Common myeloid progenitor, CD34-positive (primary cell): ENCODE measurements around the gene IL10RA.
"Not testable (repeated sequence)": the region's sequence is repeated elsewhere in the genome, so short reads cannot be mapped to it uniquely, and the experiment has no call there.

Source experiments
- CTCF ChIA-PET: fragments of 350-600 bp; sonication (Branson Sonifier 250); formaldehyde crosslinking; loops from one replicate; lab custom pipeline; 2021; ENCODE audit warnings: antibody characterized with exemption; lab: Charles Lee
- POLR2A ChIA-PET: fragments of 350-600 bp; sonication (Branson Sonifier 250); formaldehyde crosslinking; loops from one replicate; lab custom pipeline; 2021; ENCODE audit warnings: antibody characterized with exemption; lab: Charles Lee
- DNase-seq, 3 donors: peaks; one replicate each; pipeline versions ENCODE4 v3.0.0 to v3.0.0-alpha.2; 2013
- H3K27ac ChIP-seq, 2 experiments: 1 replicate in 1 of 2; 2 replicates in 1 of 2; pipeline ENCODE4 v1.7.0; 2013; ENCODE audit warnings: inconsistent platforms in 2 of 2, low read length in 2 of 2, mild to moderate bottlenecking in 2 of 2, low read depth in 1 of 2, moderate library complexity in 1 of 2; ENCODE audit not compliant: severe bottlenecking in 2 of 2, insufficient read depth in 1 of 2, poor library complexity in 1 of 2
- H3K27me3 ChIP-seq, 5 experiments: replicated peaks in 2 of 5; 1 replicate in 3 of 5; 2 replicates in 2 of 5; pipeline versions ENCODE4 v1.6.1 to v1.7.0; 2013; ENCODE audit warnings: low read length in 4 of 5, mild to moderate bottlenecking in 2 of 5, moderate library complexity in 2 of 5, inconsistent platforms in 1 of 5; ENCODE audit not compliant: insufficient read depth in 5 of 5, control insufficient read depth in 4 of 5
- H3K36me3 ChIP-seq, 4 experiments: 1 replicate in 2 of 4; 2 replicates in 2 of 4; pipeline versions ENCODE4 v1.6.1 to v1.7.0; 2013; ENCODE audit warnings: low read length in 3 of 4, control low read depth in 1 of 4, mild to moderate bottlenecking in 1 of 4; ENCODE audit not compliant: control insufficient read depth in 4 of 4, insufficient read depth in 4 of 4
- H3K4me1 ChIP-seq, 4 experiments: 1 replicate in 3 of 4; 2 replicates in 1 of 4; pipeline versions ENCODE4 v1.6.1 to v1.7.1; 2013; ENCODE audit warnings: low read length in 3 of 4, mild to moderate bottlenecking in 3 of 4, control low read depth in 1 of 4, inconsistent platforms in 1 of 4, moderate library complexity in 1 of 4; ENCODE audit not compliant: control insufficient read depth in 4 of 4, insufficient read depth in 4 of 4; ENCODE audit errors: control extremely low read depth in 1 of 4
- H3K4me3 ChIP-seq, 7 experiments: 1 replicate in 4 of 7; 2 replicates in 3 of 7; pipeline versions ENCODE4 v1.5.1 to v1.7.0; 2013; ENCODE audit warnings: mild to moderate bottlenecking in 7 of 7, low read length in 6 of 7, moderate library complexity in 6 of 7, inconsistent platforms in 2 of 7, low read depth in 2 of 7, control low read depth in 1 of 7; ENCODE audit not compliant: insufficient read depth in 4 of 7, control insufficient read depth in 1 of 7; ENCODE audit errors: extremely low read depth in 1 of 7
- H3K9me3 ChIP-seq, 5 experiments: 1 replicate in 4 of 5; 2 replicates in 1 of 5; pipeline versions ENCODE4 v1.6.1 to v1.7.1; 2013; ENCODE audit warnings: low read length in 4 of 5, mild to moderate bottlenecking in 2 of 5, inconsistent platforms in 1 of 5, low read depth in 1 of 5, moderate library complexity in 1 of 5; ENCODE audit not compliant: control insufficient read depth in 4 of 5, insufficient read depth in 2 of 5; ENCODE audit errors: control extremely low read depth in 1 of 5
- WGBS: methylation state at CpG from one replicate; pipeline ENCODE4 v1.1.5; 2013; ENCODE audit not compliant: insufficient coverage; 5-methylcytosine and 5-hydroxymethylcytosine counted together

The IL10RA gene

DNA sequence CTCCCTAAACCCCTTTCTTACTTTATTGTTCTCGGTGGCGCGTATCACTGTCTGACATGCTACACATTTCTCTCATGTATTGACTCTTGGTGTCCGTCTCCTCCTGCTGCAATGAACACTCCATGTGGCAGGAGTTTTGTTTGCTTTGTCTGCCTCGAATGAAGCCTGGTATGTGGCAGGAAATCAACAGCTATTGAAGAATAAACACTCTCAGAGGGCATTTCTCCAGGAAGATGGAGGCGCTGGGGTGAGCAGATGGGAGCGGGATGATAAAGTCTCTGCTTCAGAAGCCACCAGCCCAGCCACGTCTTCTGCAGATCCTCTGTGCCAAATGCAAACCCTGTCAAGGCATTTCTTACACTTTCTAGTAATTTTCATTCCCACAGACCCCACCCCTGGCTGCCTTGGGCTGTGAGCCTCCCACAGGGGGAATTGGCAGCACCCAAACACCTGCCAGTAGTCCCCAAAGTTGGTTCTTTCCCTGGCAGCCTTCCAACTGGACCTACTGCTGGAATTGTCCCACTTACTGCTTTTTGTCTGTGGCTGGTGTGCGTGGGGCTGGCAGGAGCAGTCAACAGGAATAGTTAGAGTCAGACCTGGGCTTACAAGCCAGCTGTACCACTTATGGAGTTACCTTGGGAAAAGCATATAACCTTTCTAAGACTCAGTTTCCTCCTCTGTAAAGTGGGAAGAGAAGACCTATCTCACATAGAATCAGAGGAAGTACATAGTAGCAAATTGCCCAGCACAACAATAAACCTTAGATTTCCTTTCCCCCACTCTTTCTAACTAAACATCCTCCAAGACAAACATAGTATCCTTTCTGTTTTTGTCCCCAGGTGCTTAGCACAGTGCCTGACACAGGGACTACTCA lies 13.3 kb upstream of the IL10RA start:
- POLR2A ChIA-PET: no interaction called here
- WGBS: 22% methylated on average over 6 of the region's 9 CpGs
- Histone ChIP-seq H3K4me1 (peaks cover 12 to 91% (median 61%) of the 10 kb centered on the region in 4 experiments), H3K36me3 (no peaks in the 10 kb centered on the region), H3K27ac (no peak overlapping the region), H3K27me3 (no peaks in the 10 kb centered on the region), H3K4me3 (no peak overlapping the region), H3K9me3 (no peaks in the 10 kb centered on the region)
- DNase-seq: peak in 1 of 3 donors; percentile 34
- CTCF ChIA-PET: interaction anchor here (0.7 to 1.8 kb wide), 5 partner anchors 11 to 80 kb away, joined by 3 to 5 read pairs (median 3); no protein-coding TSS in a partner anchor

DNA sequence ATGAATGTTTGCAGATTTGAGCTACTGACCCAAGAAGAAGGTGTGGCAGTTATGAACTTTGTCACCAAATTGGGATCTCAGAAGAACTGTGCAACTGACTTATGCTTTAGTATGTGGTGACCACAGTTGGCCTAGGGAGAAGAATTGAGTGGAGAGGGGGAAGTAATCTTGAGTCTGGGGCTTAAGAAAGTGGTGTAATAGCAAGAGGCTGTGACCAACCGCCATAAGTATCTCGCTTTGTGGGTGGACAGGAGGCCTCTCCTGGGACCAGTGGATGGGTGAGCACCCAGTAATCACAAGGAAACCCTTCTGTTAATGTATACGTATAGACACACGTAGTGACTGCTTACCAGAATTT lies 12.7 kb upstream of the IL10RA start:
- no peaks in the 10 kb centered on the region for H3K27me3 ChIP-seq
- POLR2A ChIA-PET: no interaction called here

DNA sequence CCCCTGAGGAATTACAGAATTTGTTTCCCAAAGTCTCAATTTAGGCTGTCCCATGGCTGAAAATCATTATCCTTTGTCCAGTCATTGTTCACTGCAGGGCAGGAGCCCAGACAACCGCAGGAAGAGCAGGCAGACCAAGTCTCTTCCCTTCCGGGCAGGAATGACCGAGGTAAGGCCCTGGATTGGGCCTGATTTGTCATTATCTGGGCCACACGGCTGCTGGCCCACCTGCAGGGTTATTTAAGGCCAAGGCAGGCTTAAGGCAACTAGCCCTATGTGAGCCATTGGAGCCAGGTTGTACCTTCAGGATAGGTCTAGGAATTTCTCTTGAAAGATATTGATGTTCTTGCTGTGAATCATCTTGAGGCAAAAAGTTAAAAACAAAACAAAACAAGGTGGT lies 9.7 kb upstream of the IL10RA start:
- ChIA-PET POLR2A (no interaction called here), CTCF (interaction anchor here (0.7 to 1.5 kb wide), 6 partner anchors 9 to 30 kb away, joined by 3 to 5 read pairs (median 4); no protein-coding TSS in a partner anchor)
- WGBS: 100% methylated on average over 4 of the region's 4 CpGs
- H3K9me3 ChIP-seq: no peaks in the 10 kb centered on the region
- no peak overlapping the region for H3K27ac ChIP-seq
- DNase-seq: no peak
- H3K27me3 ChIP-seq: no peaks in the 10 kb centered on the region
- no peak overlapping the region for H3K4me3 ChIP-seq
- H3K4me1 ChIP-seq: peaks cover 21 to 87% (median 49%) of the 10 kb centered on the region in 4 experiments
- H3K36me3 ChIP-seq: no peaks in the 10 kb centered on the region

More for the DNA sequence above, 12.7 kb upstream of the IL10RA start:
- CTCF ChIA-PET: interaction anchor here (0.6 to 1.8 kb wide), 4 partner anchors 10 to 1718 kb away, joined by 3 to 5 read pairs (median 3); no protein-coding TSS in a partner anchor
- Histone ChIP-seq H3K4me3 (no peak overlapping the region), H3K27ac (no peak overlapping the region), H3K36me3 (no peaks in the 10 kb centered on the region), H3K9me3 (no peaks in the 10 kb centered on the region), H3K4me1 (peaks cover 12 to 94% (median 58%) of the 10 kb centered on the region in 4 experiments)
- WGBS: 93% methylated on average over 4 of the region's 4 CpGs
- peak in 2 of 3 donors; percentile 31 to 52 for DNase-seq

DNA sequence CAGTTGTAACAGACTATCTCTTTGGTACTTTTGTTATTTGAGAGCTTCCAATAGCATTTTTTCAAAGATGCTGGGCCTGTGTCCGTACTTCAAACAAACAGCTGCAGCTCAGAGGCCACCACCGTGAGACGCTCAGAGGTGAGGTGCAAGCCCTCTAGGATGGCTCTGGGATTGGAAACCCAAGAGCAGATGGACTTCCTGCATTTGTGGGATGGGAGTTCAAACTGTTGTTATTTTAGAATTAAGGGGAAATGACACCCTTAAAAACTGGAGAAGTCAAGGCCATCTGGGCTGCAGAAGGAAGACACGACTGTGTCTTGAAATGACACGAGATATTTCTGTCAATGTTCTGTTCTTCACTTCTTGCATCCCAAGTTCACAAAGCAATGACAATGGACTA lies 9.2 kb upstream of the IL10RA start:
- 41% methylated on average over 5 of the region's 5 CpGs for whole genome bisulfite sequencing
- H3K27me3 ChIP-seq: no peaks in the 10 kb centered on the region
- peaks cover 21 to 81% (median 44%) of the 10 kb centered on the region in 4 experiments for H3K4me1 ChIP-seq
- CTCF ChIA-PET: interaction anchor here (0.7 to 1.5 kb wide), 3 partner anchors 10 to 30 kb away, joined by 3 to 5 read pairs (median 4); no protein-coding TSS in a partner anchor
- H3K4me3 ChIP-seq: no peak overlapping the region
- H3K27ac ChIP-seq: no peak overlapping the region
- POLR2A ChIA-PET: no interaction called here
- DNase-seq: no peak
- H3K36me3 ChIP-seq: no peaks in the 10 kb centered on the region
- H3K9me3 ChIP-seq: no peaks in the 10 kb centered on the region

DNA sequence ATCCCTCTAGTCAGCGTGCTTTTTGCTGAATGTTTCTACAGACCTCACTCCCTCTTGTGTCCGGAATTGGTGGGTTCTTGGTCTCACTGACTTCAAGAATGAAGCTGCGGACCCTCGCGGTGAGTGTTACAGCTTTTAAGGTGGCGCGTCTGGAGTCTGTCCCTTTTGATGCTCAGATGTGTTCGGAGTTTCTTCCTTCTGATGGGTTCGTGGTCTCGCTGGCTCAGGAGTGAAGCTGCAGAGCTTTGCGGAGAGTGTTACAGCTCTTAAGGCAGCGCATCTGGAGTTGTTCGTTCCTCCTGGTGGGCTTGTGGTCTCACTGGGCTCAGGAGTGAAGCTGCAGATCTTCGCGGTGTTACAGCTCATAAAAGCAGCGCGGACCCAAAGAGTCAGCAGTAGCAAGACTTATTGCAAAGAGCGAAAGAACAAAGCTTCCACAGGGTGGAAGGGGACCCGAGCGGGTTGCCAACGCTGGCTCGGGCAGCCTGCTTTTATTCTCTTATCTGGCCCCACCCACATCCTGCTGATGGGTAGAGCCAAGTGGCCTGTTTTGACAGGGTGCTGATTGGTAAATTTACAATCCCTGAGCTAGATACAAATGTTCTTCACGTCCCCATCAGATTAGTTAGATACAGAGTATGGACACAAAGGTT lies 8.5 kb upstream of the IL10RA start:
- CTCF ChIA-PET: interaction anchor here (0.9 to 2.6 kb wide), 8 partner anchors 9 to 75 kb away, joined by 3 to 9 read pairs (median 4); partner anchors contain the start of gene IL10RA
- H3K27ac ChIP-seq, H3K36me3 ChIP-seq, H3K9me3 ChIP-seq, POLR2A ChIA-PET, H3K27me3 ChIP-seq, H3K4me3 ChIP-seq: not testable (repeated sequence)
- H3K4me1 ChIP-seq: peaks cover 21 to 74% (median 38%) of the 10 kb centered on the region in 4 experiments
- 87% methylated on average over 17 of the region's 23 CpGs for WGBS
- DNase-seq: peak in 1 of 3 donors; percentile 63

DNA sequence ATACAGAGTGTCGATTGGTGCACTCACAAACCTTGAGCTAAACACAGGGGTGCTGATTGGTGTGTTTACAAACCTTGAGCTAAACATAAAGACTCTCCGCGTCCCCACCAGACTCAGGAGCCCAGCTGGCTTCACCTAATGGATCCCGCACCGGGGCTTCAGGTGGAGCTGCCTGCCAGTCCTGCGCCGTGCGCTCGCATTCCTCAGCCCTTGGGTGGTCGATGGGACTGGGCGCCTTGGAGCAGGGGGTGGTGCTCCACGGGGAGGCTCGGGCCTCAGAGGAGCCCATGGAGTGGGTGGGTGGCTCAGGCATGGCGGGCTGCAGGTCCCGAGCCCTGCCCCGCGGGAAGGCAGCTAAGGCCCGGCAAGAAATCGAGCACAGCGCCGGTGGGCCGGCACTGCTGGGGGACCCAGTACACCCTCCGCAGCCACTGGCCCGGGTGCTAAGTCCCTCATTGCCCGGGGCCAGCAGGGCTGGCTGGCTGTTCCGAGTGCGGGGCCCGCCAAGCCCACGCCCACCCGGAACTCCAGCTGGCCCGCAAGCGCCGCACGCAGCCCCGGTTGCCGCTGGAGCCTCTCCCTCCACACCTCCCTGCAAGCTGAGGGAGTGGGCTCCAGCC lies 7.8 kb upstream of the IL10RA start:
- DNase-seq, H3K27ac ChIP-seq, H3K27me3 ChIP-seq, H3K36me3 ChIP-seq, H3K9me3 ChIP-seq, POLR2A ChIA-PET, H3K4me3 ChIP-seq: not testable (repeated sequence)
- WGBS: 99% methylated on average over 8 of the region's 36 CpGs
- CTCF ChIA-PET: interaction anchor here (0.9 to 2.6 kb wide), 8 partner anchors 9 to 155 kb away, joined by 3 to 9 read pairs (median 4); partner anchors contain the start of gene IL10RA
- peaks cover 21 to 67% (median 32%) of the 10 kb centered on the region in 4 experiments for H3K4me1 ChIP-seq
